RCC 7860 (cell line): ENCODE data around the gene TAOK2.

Experiments used
- DNase-seq: peaks from one replicate; pipeline ENCODE4 v3.0.0-alpha.2; 2015; ENCODE audit warnings: low spot score
- FAIRE-seq: peaks from 2 replicates; lab custom pipeline; 2012; peaks lifted over from hg19 to GRCh38; lab: Jason Lieb, UNC

TAOK2 gene

GRCh38 chr16:29986231-29986630 is 12.6 kb downstream of the TAOK2 start:
- no peak for FAIRE-seq
- no peak for DNase-seq

- DNase-seq = no peak
- FAIRE-seq = no peak
These were observed 13.3 kb downstream of the TAOK2 start for GRCh38 chr16:29986931-29987330.

- no peak for FAIRE-seq
These were observed 13.9 kb downstream of the TAOK2 start for GRCh38 chr16:29987371-29988085.

GRCh38 chr16:29988346-29989075 is 14.8 kb downstream of the TAOK2 start:
- FAIRE-seq (no peak), DNase-seq (no peak)

More at GRCh38 chr16:29987371-29988085, 13.9 kb downstream of the TAOK2 start:
- no peak for DNase-seq

- DNase-seq = no peak
- FAIRE-seq = no peak
These were observed 15.6 kb downstream of the TAOK2 start for GRCh38 chr16:29989111-29989858.

GRCh38 chr16:29990034-29990433 is 16.4 kb downstream of the TAOK2 start:
- DNase-seq (no peak), FAIRE-seq (no peak)

- DNase-seq (no peak), FAIRE-seq (no peak)
These were observed 17.4 kb downstream of the TAOK2 start for GRCh38 chr16:29990883-29991570.

GRCh38 chr16:29991571-29991904 is 17.9 kb downstream of the TAOK2 start:
- no peak for FAIRE-seq
- DNase-seq = no peak

- DNase-seq = no peak
- no peak for FAIRE-seq
These were observed 18.8 kb downstream of the TAOK2 start for GRCh38 chr16:29992344-29992967.

- no peak for FAIRE-seq
- DNase-seq = no peak
These were observed 19.7 kb downstream of the TAOK2 start for GRCh38 chr16:29993191-29993902.

GRCh38 chr16:29993903-29994599 is 20.4 kb downstream of the TAOK2 start:
- no peak for FAIRE-seq
- no peak for DNase-seq

GRCh38 chr16:29994600-29995323 is 21.1 kb downstream of the TAOK2 start:
- FAIRE-seq = no peak
- DNase-seq = peak; percentile 17

GRCh38 chr16:29995324-29995910 is 21.7 kb downstream of the TAOK2 start, which contains the start of gene HIRIP3:
Gene HIRIP3 (minus strand): TSS chr16:29995617. CDS start chr16:29995605, 12 bp downstream.
- DNase-seq (peak; percentile 69), FAIRE-seq (no peak)

GRCh38 chr16:29995911-29996765 is 22.5 kb downstream of the TAOK2 start, which contains the start of gene INO80E:
Gene INO80E (plus strand): TSS chr16:29996241. CDS start chr16:29996311, 70 bp downstream.
- FAIRE-seq (peak; percentile 51), DNase-seq (peak; percentile 90)

GRCh38 chr16:29996766-29997250 is 23.1 kb downstream of the TAOK2 start:
- DNase-seq = no peak

GRCh38 chr16:29999605-30000004 is 25.9 kb downstream of the TAOK2 start:
- FAIRE-seq = no peak

More at GRCh38 chr16:29996766-29997250, 23.1 kb downstream of the TAOK2 start:
- no peak for FAIRE-seq

More at GRCh38 chr16:29999605-30000004, 25.9 kb downstream of the TAOK2 start:
- no peak for DNase-seq
